CD14-positive monocyte (primary cell): ENCODE results near the gene CCDC9B. TPM values are rescaled to one million over a fixed set of nuclear protein-coding genes. Genes with fewer than 3 reads are reported as not detected.

Experiments used
- DNase-seq, 3 donors: peaks; one replicate each; pipeline ENCODE4 v3.0.0-alpha.2; 2011 to 2022
- H2AFZ ChIP-seq: 2 replicates; pipeline ENCODE4 v1.6.0; 2012; ENCODE audit warnings: mild to moderate bottlenecking, low read depth, low read length, inconsistent platforms; ENCODE audit not compliant: insufficient read depth, poor library complexity, severe bottlenecking
- H3K27ac ChIP-seq, 2 donors: 1 replicate in 1 of 2; 2 replicates in 1 of 2; pipeline ENCODE4 v1.5.1; 2012 to 2013; ENCODE audit warnings: low read length in 2 of 2, control low read depth in 1 of 2, inconsistent platforms in 1 of 2, low read depth in 1 of 2, mild to moderate bottlenecking in 1 of 2
- H3K27me3 ChIP-seq, 2 donors: one replicate each; pipeline versions ENCODE4 v1.6.0 to v1.6.1; 2011 to 2013; ENCODE audit warnings: low read length in 2 of 2; ENCODE audit not compliant: control insufficient read depth in 2 of 2, insufficient read depth in 2 of 2
- H3K36me3 ChIP-seq, 2 donors: replicated peaks in 1 of 2; 1 replicate in 1 of 2; 2 replicates in 1 of 2; pipeline versions ENCODE4 v1.5.1 to v1.6.1; 2012 to 2013; ENCODE audit warnings: low read length in 2 of 2, control low read depth in 1 of 2, inconsistent platforms in 1 of 2, mild to moderate bottlenecking in 1 of 2; ENCODE audit not compliant: insufficient read depth in 2 of 2, control insufficient read depth in 1 of 2
- H3K4me1 ChIP-seq, 2 donors: 1 replicate in 1 of 2; 2 replicates in 1 of 2; pipeline versions ENCODE4 v1.5.1 to v1.6.1; 2012 to 2013; ENCODE audit warnings: low read length in 2 of 2, control low read depth in 1 of 2, inconsistent platforms in 1 of 2, mild to moderate bottlenecking in 1 of 2, moderate library complexity in 1 of 2; ENCODE audit not compliant: insufficient read depth in 2 of 2, control insufficient read depth in 1 of 2
- H3K4me2 ChIP-seq: replicated peaks from 2 replicates; pipeline ENCODE3; 2012; ENCODE audit warnings: low read length, moderate library complexity, mild to moderate bottlenecking; ENCODE audit not compliant: poor library complexity, severe bottlenecking; ENCODE audit errors: extremely low read depth
- H3K4me3 ChIP-seq, 3 experiments: fragments of 200-600 bp in 1 of 3; sonication (generic) in 1 of 3; replicated peaks in 1 of 3; 1 replicate in 2 of 3; 2 replicates in 1 of 3; pipeline ENCODE4 v1.5.1; 2011 to 2013; ENCODE audit warnings: low read length in 3 of 3, mild to moderate bottlenecking in 3 of 3, control low read depth in 2 of 3, low read depth in 2 of 3, inconsistent platforms in 1 of 3, moderate library complexity in 1 of 3
- H3K79me2 ChIP-seq: 2 replicates; pipeline ENCODE4 v1.6.0; 2012; ENCODE audit warnings: mild to moderate bottlenecking, control low read depth, inconsistent platforms, low read length, moderate library complexity; ENCODE audit not compliant: insufficient read depth
- H3K9ac ChIP-seq: 2 replicates; pipeline ENCODE4 v1.6.0; 2017; ENCODE audit warnings: low read length, mild to moderate bottlenecking; ENCODE audit not compliant: insufficient read depth, poor library complexity, severe bottlenecking
- H3K9me3 ChIP-seq, 2 donors: replicated peaks in 1 of 2; 1 replicate in 1 of 2; 2 replicates in 1 of 2; pipeline versions ENCODE4 v1.5.1 to v1.6.1; 2012 to 2013; ENCODE audit warnings: low read length in 2 of 2, control low read depth in 1 of 2; ENCODE audit not compliant: control insufficient read depth in 1 of 2, insufficient read depth in 1 of 2
- H4K20me1 ChIP-seq: 2 replicates; pipeline ENCODE4 v1.6.0; 2012; ENCODE audit warnings: mild to moderate bottlenecking, low read length, control low read depth, moderate library complexity; ENCODE audit not compliant: insufficient read depth
- H3K27ac Mint-ChIP-seq, 7 donors: one replicate each; pipeline ENCODE4 v1.8.0; 2020; ENCODE audit warnings: mild to moderate bottlenecking in 7 of 7, mixed read lengths in 7 of 7, moderate library complexity in 6 of 7, inconsistent platforms in 2 of 7
- H3K27me3 Mint-ChIP-seq, 3 donors: one replicate each; pipeline ENCODE4 v1.8.0; 2021 to 2022; ENCODE audit warnings: low read depth in 3 of 3, mild to moderate bottlenecking in 3 of 3, mixed read lengths in 3 of 3, moderate library complexity in 3 of 3, inconsistent platforms in 1 of 3
- H3K36me3 Mint-ChIP-seq, 2 donors: one replicate each; pipeline ENCODE4 v1.8.0; 2020; ENCODE audit warnings: mixed read lengths in 2 of 2, inconsistent platforms in 1 of 2, mild to moderate bottlenecking in 1 of 2
- H3K4me1 Mint-ChIP-seq: one replicate; pipeline ENCODE4 v1.8.0; 2020; ENCODE audit warnings: mild to moderate bottlenecking, mixed read lengths
- H3K4me3 Mint-ChIP-seq, 2 donors: one replicate each; pipeline ENCODE4 v1.8.0; 2020; ENCODE audit warnings: mild to moderate bottlenecking in 2 of 2, mixed read lengths in 2 of 2, moderate library complexity in 1 of 2
- H3K9me3 Mint-ChIP-seq, 7 donors: one replicate each; pipeline ENCODE4 v1.8.0; 2020 to 2022; ENCODE audit warnings: mixed read lengths in 7 of 7, mild to moderate bottlenecking in 6 of 7, moderate library complexity in 6 of 7, inconsistent platforms in 2 of 7
- WGBS: methylation state at CpG from one replicate; pipeline ENCODE4 v1.1.5; 2013; ENCODE audit warnings: missing lambda C conversion rate; ENCODE audit not compliant: insufficient coverage; 5-methylcytosine and 5-hydroxymethylcytosine counted together
- intact Hi-C, 2 donors: fragments of 100-400 bp; cut with micrococcal nuclease; formaldehyde crosslinking; loops; one replicate each; pipeline versions ENCODE4 v1.15.0 to v1.15.1; 2023
- polyA minus RNA-seq: library from RNA; depleted of rRNA, polyadenylated mRNA; stranded (reverse); fragments of >200 nt; gene quantifications from 2 replicates; pipeline ENCODE4 v1.2.3, GENCODE V29; 2012
- polyA plus RNA-seq, 3 donors: library from polyadenylated mRNA; depleted of rRNA in 1 of 3; unstranded in 2 of 3; stranded (reverse) in 1 of 3; fragments of 300-500 nt in 2 of 3; fragments of >200 nt in 1 of 3; fragmentation: Illumina TruSeq in 2 of 3; gene quantifications; 1 replicate in 2 of 3; 2 replicates in 1 of 3; pipeline ENCODE4 v1.2.3, GENCODE V29; 2012 to 2021
- total RNA-seq, 12 experiments: library from RNA in 1 of 12; stranded (reverse) in 1 of 12; fragments of 120-200 nt in 1 of 12; gene quantifications; one replicate each; pipeline ENCODE4 v1.2.4 and lab custom pipeline; 2013 to 2026; ENCODE audit warnings: mixed read lengths in 6 of 12, inconsistent platforms in 1 of 12
- TF ChIP-seq, protein P1 (sequence below): fragments of 200-600 bp; IDR thresholded peaks from one replicate; pipeline ENCODE4 v1.8.0; 2022; ENCODE audit warnings: antibody characterized with exemption, mild to moderate bottlenecking

CCDC9B gene
- total RNA-seq (2013) = 1.4 TPM
- polyA plus RNA-seq (1 to 10 TPM in 1 of 3 donors, under 1 TPM in 2; 0.13 to 2.2 (median 0.39) TPM), polyA minus RNA-seq (1.5 and 4.0 TPM in 2 replicates), total RNA-seq (lab: John Stamatoyannopoulos, UW) (0.81 to 10.3 (median 4.2) reads per million in 11 experiments)

DNA sequence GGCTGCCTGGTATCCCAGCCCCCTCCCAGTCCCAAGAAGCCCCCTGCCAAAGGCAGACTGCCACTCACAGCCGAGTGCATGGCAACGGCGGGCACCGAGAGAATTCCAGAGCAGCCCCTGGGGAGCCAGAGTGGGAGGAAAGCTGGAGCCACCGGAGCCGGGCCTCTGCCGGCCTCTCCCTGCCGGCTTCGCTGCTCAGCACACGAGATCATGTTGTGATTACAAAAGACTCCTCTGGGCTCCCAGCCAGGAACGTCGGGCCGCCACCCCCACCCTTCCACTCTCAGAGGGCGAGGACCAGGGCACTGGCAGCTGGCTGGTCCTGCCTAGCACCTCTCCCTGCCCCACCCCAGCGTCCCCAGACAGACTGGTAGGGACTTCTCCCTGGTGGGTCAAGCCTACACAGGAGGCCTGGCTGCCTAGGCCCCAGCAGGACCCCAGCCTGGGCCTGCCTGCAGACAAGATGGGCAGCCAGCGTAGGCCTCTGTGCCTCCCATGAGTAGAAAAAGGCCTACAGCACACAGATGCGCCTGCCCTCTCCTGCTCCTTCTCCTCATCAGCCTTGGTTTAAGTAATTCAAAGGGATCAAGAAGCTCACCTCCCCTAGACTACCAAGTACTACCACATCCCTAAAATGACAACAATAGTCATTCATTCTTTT, at the start of gene CCDC9B:
TSS of gene CCDC9B (minus strand) at position 200 of the 661 bp plus-strand sequence. CDS start at position 80, 120 bp downstream.
- Mint-ChIP-seq H3K36me3 (no peaks in the 10 kb centered on the region), H3K9me3 (peaks cover 0 to 2% (median 0%) of the 10 kb centered on the region in 7 donors), H3K27ac (peak within 1 kb of the TSS; percentile 80 to 91 (median 85)), H3K4me1 (peaks cover 59% of the 10 kb centered on the region), H3K27me3 (peaks cover 0 to 8% (median 5%) of the 10 kb centered on the region in 3 donors), H3K4me3 (peak within 1 kb of the TSS; percentile 57 to 63)
- Histone ChIP-seq H3K79me2 (no peaks in the 10 kb centered on the region), H3K9me3 (no peaks in the 10 kb centered on the region), H3K9ac (peak within 1 kb of the TSS; percentile 49), H2AFZ (peak within 1 kb of the TSS; percentile 69), H4K20me1 (no peaks in the 10 kb centered on the region), H3K4me2 (peak within 1 kb of the TSS; percentile 44), H3K27me3 (no peaks in the 10 kb centered on the region), H3K36me3 (no peaks in the 10 kb centered on the region), H3K4me1 (peaks cover 63 to 81% of the 10 kb centered on the region in 2 donors), H3K4me3 (peak within 1 kb of the TSS in 1 of 3 experiments; percentile 35), H3K27ac (peak within 1 kb of the TSS; percentile 46 to 64)
- TF ChIP-seq, protein P1, sequence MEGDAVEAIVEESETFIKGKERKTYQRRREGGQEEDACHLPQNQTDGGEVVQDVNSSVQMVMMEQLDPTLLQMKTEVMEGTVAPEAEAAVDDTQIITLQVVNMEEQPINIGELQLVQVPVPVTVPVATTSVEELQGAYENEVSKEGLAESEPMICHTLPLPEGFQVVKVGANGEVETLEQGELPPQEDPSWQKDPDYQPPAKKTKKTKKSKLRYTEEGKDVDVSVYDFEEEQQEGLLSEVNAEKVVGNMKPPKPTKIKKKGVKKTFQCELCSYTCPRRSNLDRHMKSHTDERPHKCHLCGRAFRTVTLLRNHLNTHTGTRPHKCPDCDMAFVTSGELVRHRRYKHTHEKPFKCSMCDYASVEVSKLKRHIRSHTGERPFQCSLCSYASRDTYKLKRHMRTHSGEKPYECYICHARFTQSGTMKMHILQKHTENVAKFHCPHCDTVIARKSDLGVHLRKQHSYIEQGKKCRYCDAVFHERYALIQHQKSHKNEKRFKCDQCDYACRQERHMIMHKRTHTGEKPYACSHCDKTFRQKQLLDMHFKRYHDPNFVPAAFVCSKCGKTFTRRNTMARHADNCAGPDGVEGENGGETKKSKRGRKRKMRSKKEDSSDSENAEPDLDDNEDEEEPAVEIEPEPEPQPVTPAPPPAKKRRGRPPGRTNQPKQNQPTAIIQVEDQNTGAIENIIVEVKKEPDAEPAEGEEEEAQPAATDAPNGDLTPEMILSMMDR = no peak
- DNase-seq = peak; percentile 64 to 79 (median 70)
- 17% methylated on average over 17 of the region's 17 CpGs for WGBS
- intact Hi-C loops = loop anchor here in 1 of 2 donors (5.0 kb wide), 1 partner anchor 81 kb away; no protein-coding TSS in a partner anchor

DNA sequence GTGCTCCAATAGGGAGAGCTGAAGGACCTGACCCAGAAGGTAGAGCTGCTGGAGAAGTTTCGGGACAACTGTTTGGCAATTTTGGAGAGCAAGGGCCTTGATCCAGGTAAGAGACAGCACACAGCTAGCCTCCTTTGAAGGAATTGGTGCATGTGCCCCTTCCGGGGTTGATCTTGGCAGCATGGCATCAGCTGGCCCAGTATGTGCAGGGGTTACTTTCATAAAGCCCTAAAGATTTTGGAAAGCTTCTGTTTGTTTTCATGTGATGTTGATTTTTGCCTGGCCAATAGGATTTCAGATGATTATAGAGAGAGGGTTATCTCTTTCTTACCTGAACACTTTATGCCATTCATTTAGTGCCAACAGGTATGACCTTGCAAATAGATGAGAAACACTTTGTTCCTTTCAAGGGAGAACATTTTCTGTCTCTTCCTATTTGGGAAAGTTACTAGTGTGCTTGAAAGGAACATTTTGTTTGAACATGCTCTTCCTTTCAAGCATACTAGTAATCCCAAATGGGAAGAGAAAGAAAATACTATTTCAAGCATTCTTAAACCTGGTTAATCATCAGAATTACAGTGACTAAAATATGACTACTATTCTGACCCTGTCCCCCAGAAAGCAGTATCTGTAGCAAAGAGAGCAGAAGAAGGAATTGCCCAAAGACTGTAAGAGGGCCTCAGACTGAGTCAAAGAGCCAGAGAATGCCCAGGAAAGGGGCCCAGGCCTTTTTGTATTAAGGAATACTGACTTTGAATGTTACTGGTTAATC, 49.3 kb upstream of the CCDC9B start:
- H3K79me2 ChIP-seq = peaks cover 39% of the 10 kb centered on the region
- H3K9ac ChIP-seq = no peak overlapping the region
- no peaks in the 10 kb centered on the region for H3K9me3 ChIP-seq
- peaks cover 54 to 59% of the 10 kb centered on the region in 2 donors for H3K4me1 ChIP-seq
- TF ChIP-seq, protein P1 = no peak
- H3K9me3 Mint-ChIP-seq = peaks cover 0 to 2% (median 0%) of the 10 kb centered on the region in 7 donors
- H3K36me3 Mint-ChIP-seq = peaks cover 52 to 61% of the 10 kb centered on the region in 2 donors
- H3K4me3 Mint-ChIP-seq = peak overlapping the region in 1 of 2 donors; percentile 59
- no peak for DNase-seq
- no peak overlapping the region for H2AFZ ChIP-seq
- H3K4me2 ChIP-seq = no peak overlapping the region
- H3K36me3 ChIP-seq = peaks cover 26 to 50% of the 10 kb centered on the region in 2 donors
- H3K4me3 ChIP-seq = peak overlapping the region in 1 of 3 experiments; percentile 34
- H4K20me1 ChIP-seq = no peaks in the 10 kb centered on the region
- H3K4me1 Mint-ChIP-seq = peaks cover 56% of the 10 kb centered on the region
- intact Hi-C loops = no loop called here
- H3K27me3 Mint-ChIP-seq = no peaks in the 10 kb centered on the region
- H3K27ac Mint-ChIP-seq = peak overlapping the region; percentile 92 to 98 (median 97)
- H3K27ac ChIP-seq = peak overlapping the region; percentile 80 to 83
- no peaks in the 10 kb centered on the region for H3K27me3 ChIP-seq
- WGBS = 94% methylated on average over 2 of the region's 2 CpGs
